Common myeloid progenitor, CD34-positive (primary cell): Measurements from ENCODE around the gene MMRN2.

ENCODE experiments used
- CTCF ChIA-PET: fragments of 350-600 bp; sonication (Branson Sonifier 250); formaldehyde crosslinking; loops from one replicate; lab custom pipeline; 2021; ENCODE audit warnings: antibody characterized with exemption; lab: Charles Lee
- POLR2A ChIA-PET: fragments of 350-600 bp; sonication (Branson Sonifier 250); formaldehyde crosslinking; loops from one replicate; lab custom pipeline; 2021; ENCODE audit warnings: antibody characterized with exemption; lab: Charles Lee
- DNase-seq, 3 donors: peaks; one replicate each; pipeline versions ENCODE4 v3.0.0 to v3.0.0-alpha.2; 2013
- H3K27ac ChIP-seq, 2 experiments: 1 replicate in 1 of 2; 2 replicates in 1 of 2; pipeline ENCODE4 v1.7.0; 2013; ENCODE audit warnings: inconsistent platforms in 2 of 2, low read length in 2 of 2, mild to moderate bottlenecking in 2 of 2, low read depth in 1 of 2, moderate library complexity in 1 of 2; ENCODE audit not compliant: severe bottlenecking in 2 of 2, insufficient read depth in 1 of 2, poor library complexity in 1 of 2
- H3K27me3 ChIP-seq, 5 experiments: replicated peaks in 2 of 5; 1 replicate in 3 of 5; 2 replicates in 2 of 5; pipeline versions ENCODE4 v1.6.1 to v1.7.0; 2013; ENCODE audit warnings: low read length in 4 of 5, mild to moderate bottlenecking in 2 of 5, moderate library complexity in 2 of 5, inconsistent platforms in 1 of 5; ENCODE audit not compliant: insufficient read depth in 5 of 5, control insufficient read depth in 4 of 5
- H3K36me3 ChIP-seq, 4 experiments: 1 replicate in 2 of 4; 2 replicates in 2 of 4; pipeline versions ENCODE4 v1.6.1 to v1.7.0; 2013; ENCODE audit warnings: low read length in 3 of 4, control low read depth in 1 of 4, mild to moderate bottlenecking in 1 of 4; ENCODE audit not compliant: control insufficient read depth in 4 of 4, insufficient read depth in 4 of 4
- H3K4me1 ChIP-seq, 4 experiments: 1 replicate in 3 of 4; 2 replicates in 1 of 4; pipeline versions ENCODE4 v1.6.1 to v1.7.1; 2013; ENCODE audit warnings: low read length in 3 of 4, mild to moderate bottlenecking in 3 of 4, control low read depth in 1 of 4, inconsistent platforms in 1 of 4, moderate library complexity in 1 of 4; ENCODE audit not compliant: control insufficient read depth in 4 of 4, insufficient read depth in 4 of 4; ENCODE audit errors: control extremely low read depth in 1 of 4
- H3K4me3 ChIP-seq, 7 experiments: 1 replicate in 4 of 7; 2 replicates in 3 of 7; pipeline versions ENCODE4 v1.5.1 to v1.7.0; 2013; ENCODE audit warnings: mild to moderate bottlenecking in 7 of 7, low read length in 6 of 7, moderate library complexity in 6 of 7, inconsistent platforms in 2 of 7, low read depth in 2 of 7, control low read depth in 1 of 7; ENCODE audit not compliant: insufficient read depth in 4 of 7, control insufficient read depth in 1 of 7; ENCODE audit errors: extremely low read depth in 1 of 7
- H3K9me3 ChIP-seq, 5 experiments: 1 replicate in 4 of 5; 2 replicates in 1 of 5; pipeline versions ENCODE4 v1.6.1 to v1.7.1; 2013; ENCODE audit warnings: low read length in 4 of 5, mild to moderate bottlenecking in 2 of 5, inconsistent platforms in 1 of 5, low read depth in 1 of 5, moderate library complexity in 1 of 5; ENCODE audit not compliant: control insufficient read depth in 4 of 5, insufficient read depth in 2 of 5; ENCODE audit errors: control extremely low read depth in 1 of 5
- WGBS: methylation state at CpG from one replicate; pipeline ENCODE4 v1.1.5; 2013; ENCODE audit not compliant: insufficient coverage; 5-methylcytosine and 5-hydroxymethylcytosine counted together

The MMRN2 gene

DNA sequence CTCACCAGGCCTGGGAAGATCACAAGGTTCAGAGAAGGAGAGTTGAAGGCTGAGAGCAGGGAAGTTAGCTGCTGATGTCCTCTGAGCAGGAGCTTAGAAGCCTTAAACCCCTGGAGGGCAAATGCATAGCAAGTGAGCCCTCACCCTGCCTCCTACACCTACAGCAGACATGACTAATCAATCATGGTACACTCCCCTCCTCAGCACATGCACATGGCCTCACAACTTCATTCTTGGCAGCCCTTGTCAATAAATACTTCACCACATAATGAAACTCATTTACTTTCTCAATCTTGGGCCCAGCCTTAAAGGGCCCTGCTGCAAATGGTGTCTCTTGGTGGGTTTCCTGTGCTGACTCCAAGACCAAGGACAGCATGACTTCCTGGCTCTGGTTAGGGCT lies 12.9 kb downstream of the MMRN2 start:
- no peak overlapping the region for H3K27ac ChIP-seq
- DNase-seq: no peak
- H3K9me3 ChIP-seq: no peaks in the 10 kb centered on the region
- H3K4me1 ChIP-seq: peaks cover 0 to 4% (median 2%) of the 10 kb centered on the region in 4 experiments
- H3K4me3 ChIP-seq: no peak overlapping the region
- no peaks in the 10 kb centered on the region for H3K27me3 ChIP-seq
- no peaks in the 10 kb centered on the region for H3K36me3 ChIP-seq
- ChIA-PET POLR2A (interaction anchor here (0.6 kb wide), 1 partner anchor 262 kb away, joined by 3 read pairs; no protein-coding TSS in a partner anchor), CTCF (no interaction called here)

DNA sequence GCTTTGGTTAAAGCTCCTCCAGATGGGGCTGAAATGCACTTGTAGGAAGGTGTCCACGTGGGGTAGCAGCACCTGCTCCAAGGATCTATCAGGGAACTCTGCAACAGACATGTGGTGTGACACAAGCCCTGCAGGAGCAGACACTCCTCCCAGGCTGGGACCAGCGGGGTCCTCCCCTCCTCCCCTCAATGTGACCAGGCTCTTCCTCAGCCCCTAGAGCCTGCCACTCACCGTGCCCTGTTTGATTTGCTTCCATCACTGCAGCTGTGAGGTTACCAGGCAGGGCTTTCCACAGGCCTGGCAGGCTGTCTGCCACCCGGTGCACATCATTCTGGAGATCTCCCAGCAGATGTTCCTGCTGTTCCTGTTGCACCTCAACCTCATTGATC lies 13.4 kb downstream of the MMRN2 start:
- 97% methylated on average over 3 of the region's 4 CpGs for WGBS
- H3K27ac ChIP-seq: no peak overlapping the region
- H3K4me1 ChIP-seq: peaks cover 0 to 4% (median 2%) of the 10 kb centered on the region in 4 experiments
- POLR2A ChIA-PET: interaction anchor here (0.6 kb wide), 1 partner anchor 261 kb away, joined by 3 read pairs; no protein-coding TSS in a partner anchor
- H3K36me3 ChIP-seq: no peaks in the 10 kb centered on the region
- H3K4me3 ChIP-seq: no peak overlapping the region
- no peaks in the 10 kb centered on the region for H3K9me3 ChIP-seq
- H3K27me3 ChIP-seq: no peaks in the 10 kb centered on the region
- CTCF ChIA-PET: interaction anchor here (1.2 kb wide), 1 partner anchor 87 kb away, joined by 3 read pairs; no protein-coding TSS in a partner anchor
- DNase-seq: no peak

- Histone ChIP-seq H3K27ac (no peak overlapping the region), H3K36me3 (no peaks in the 10 kb centered on the region), H3K4me1 (peaks cover 0 to 4% (median 2%) of the 10 kb centered on the region in 4 experiments), H3K9me3 (no peaks in the 10 kb centered on the region), H3K27me3 (peaks cover 0 to 1% (median 0%) of the 10 kb centered on the region in 5 experiments), H3K4me3 (no peak overlapping the region)
- 96% methylated on average over 30 of the region's 30 CpGs for WGBS
- ChIA-PET POLR2A (interaction anchor here (0.5 kb wide), 1 partner anchor 561 kb away, joined by 3 read pairs; no protein-coding TSS in a partner anchor), CTCF (interaction anchor here (1.2 to 1.7 kb wide), 3 partner anchors 11 to 87 kb away, joined by 3 to 6 read pairs (median 3); no protein-coding TSS in a partner anchor)
- DNase-seq: no peak
Observed at GRCh38 chr10:86943316-86944030, 13.9 kb downstream of the MMRN2 start.

GRCh38 chr10:86942441-86943315 lies 14.7 kb downstream of the MMRN2 start:
- no peak for DNase-seq
- POLR2A ChIA-PET: interaction anchor here (0.5 kb wide), 1 partner anchor 562 kb away, joined by 3 read pairs; no protein-coding TSS in a partner anchor
- WGBS: 97% methylated on average over 86 of the region's 94 CpGs
- Histone ChIP-seq H3K27me3 (peaks cover 0 to 1% (median 0%) of the 10 kb centered on the region in 5 experiments), H3K4me3 (no peak overlapping the region), H3K4me1 (peaks cover 0 to 4% (median 2%) of the 10 kb centered on the region in 4 experiments), H3K9me3 (no peaks in the 10 kb centered on the region), H3K36me3 (no peaks in the 10 kb centered on the region), H3K27ac (no peak overlapping the region)
- CTCF ChIA-PET: interaction anchor here (1.2 to 1.7 kb wide), 4 partner anchors 12 to 88 kb away, joined by 3 to 6 read pairs (median 4); partner anchors contain the start of gene ADIRF

DNA sequence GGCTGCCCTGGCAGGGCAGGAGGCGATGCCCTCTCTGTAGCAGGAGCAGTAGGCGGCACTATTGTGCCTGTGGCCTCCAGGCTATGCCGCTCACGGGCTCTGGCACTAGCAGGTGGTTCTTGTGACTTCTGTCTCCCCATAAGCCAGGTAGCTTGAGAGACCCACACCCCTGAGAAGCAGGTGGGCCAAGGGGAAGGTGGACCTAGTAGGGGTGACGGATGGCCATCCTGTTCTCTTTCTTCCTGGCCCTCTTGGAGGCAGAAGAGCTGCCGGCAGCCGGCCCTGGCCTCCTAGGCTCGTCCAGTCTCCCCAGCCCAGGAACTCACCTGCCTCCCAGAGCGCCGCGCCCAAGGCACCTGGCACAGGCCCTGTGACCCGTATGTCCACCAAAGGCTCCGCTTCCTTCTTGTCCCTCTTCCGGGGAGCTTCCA lies 15.4 kb downstream of the MMRN2 start:
- CTCF ChIA-PET: interaction anchor here (1.3 to 2.5 kb wide), 4 partner anchors 12 to 27 kb away, joined by 3 to 9 read pairs (median 5); partner anchors contain the start of gene ADIRF

GRCh38 chr10:86941426-86941825 lies 16.0 kb downstream of the MMRN2 start:
- no peaks in the 10 kb centered on the region for H3K9me3 ChIP-seq
- no peak overlapping the region for H3K4me3 ChIP-seq
- ChIA-PET POLR2A (no interaction called here), CTCF (interaction anchor here (1.3 to 2.5 kb wide), 3 partner anchors 22 to 27 kb away, joined by 4 to 9 read pairs (median 4); partner anchors contain the start of gene ADIRF)
- peaks cover 0 to 4% (median 2%) of the 10 kb centered on the region in 4 experiments for H3K4me1 ChIP-seq
- no peaks in the 10 kb centered on the region for H3K36me3 ChIP-seq
- peaks cover 0 to 1% (median 0%) of the 10 kb centered on the region in 5 experiments for H3K27me3 ChIP-seq
- WGBS: 100% methylated on average over 1 of the region's 2 CpGs
- no peak for DNase-seq
- no peak overlapping the region for H3K27ac ChIP-seq

More for the DNA sequence above, 15.4 kb downstream of the MMRN2 start:
- Histone ChIP-seq H3K27me3 (peaks cover 0 to 1% (median 0%) of the 10 kb centered on the region in 5 experiments), H3K4me3 (no peak overlapping the region), H3K36me3 (no peaks in the 10 kb centered on the region), H3K27ac (no peak overlapping the region), H3K9me3 (no peaks in the 10 kb centered on the region), H3K4me1 (peaks cover 0 to 4% (median 2%) of the 10 kb centered on the region in 4 experiments)
- POLR2A ChIA-PET: no interaction called here
- 94% methylated on average over 13 of the region's 14 CpGs for WGBS
- DNase-seq: no peak
